Glutamatergic neuron (in vitro differentiated cells): Measurements from ENCODE around the gene LPIN2. TPM values are rescaled to one million over a fixed set of nuclear protein-coding genes. Genes with fewer than 3 reads are reported as not detected.

Experiments
- DNase-seq: peaks from one replicate; pipeline ENCODE4 v3.0.0; 2022
- H3K27ac Mint-ChIP-seq: one replicate; pipeline ENCODE4 v1.8.0; 2020; ENCODE audit warnings: mild to moderate bottlenecking, mixed read lengths, inconsistent platforms; ENCODE audit not compliant: unreplicated experiment
- H3K27me3 Mint-ChIP-seq: one replicate; pipeline ENCODE4 v1.8.0; 2020; ENCODE audit warnings: mild to moderate bottlenecking, moderate library complexity, mixed read lengths, inconsistent platforms; ENCODE audit not compliant: unreplicated experiment
- H3K36me3 Mint-ChIP-seq: one replicate; pipeline ENCODE4 v1.8.0; 2020; ENCODE audit warnings: mild to moderate bottlenecking, mixed read lengths, inconsistent platforms; ENCODE audit not compliant: unreplicated experiment
- H3K4me1 Mint-ChIP-seq: one replicate; pipeline ENCODE4 v1.8.0; 2020; ENCODE audit warnings: mild to moderate bottlenecking, low read depth, mixed read lengths, inconsistent platforms; ENCODE audit not compliant: unreplicated experiment
- H3K4me3 Mint-ChIP-seq: one replicate; pipeline ENCODE4 v1.8.0; 2020; ENCODE audit warnings: mild to moderate bottlenecking, mixed read lengths, inconsistent platforms; ENCODE audit not compliant: unreplicated experiment
- H3K9me3 Mint-ChIP-seq: one replicate; pipeline ENCODE4 v1.8.0; 2020; ENCODE audit warnings: mild to moderate bottlenecking, moderate library complexity, mixed read lengths, inconsistent platforms; ENCODE audit not compliant: unreplicated experiment
- CTCF ChIP-seq: fragments of 200-600 bp; sonication (generic); IDR thresholded peaks from one replicate; pipeline ENCODE4 v1.5.0; 2021; ENCODE audit not compliant: partially characterized antibody, unreplicated experiment
- total RNA-seq: library from RNA; stranded (reverse); fragmentation: NEBNext Ultra II Directional; extraction: Animal tissue kit (Norgen Biotek cat#: 25700); gene quantifications from one replicate; pipeline ENCODE4 v1.2.1, GENCODE V29; 2021; ENCODE audit not compliant: unreplicated experiment

Gene LPIN2
- total RNA-seq, 1 donor from 2014 or later = 7.6 TPM

GRCh38 chr18:2990956-2991640, 21.8 kb downstream of the LPIN2 start:
- peaks cover 4% of the 10 kb centered on the region for H3K27me3 Mint-ChIP-seq
- no peak for DNase-seq
- H3K27ac Mint-ChIP-seq = no peak overlapping the region
- H3K4me1 Mint-ChIP-seq = no peaks in the 10 kb centered on the region
- H3K4me3 Mint-ChIP-seq = no peak overlapping the region
- no peak for TF ChIP-seq CTCF
- no peaks in the 10 kb centered on the region for H3K36me3 Mint-ChIP-seq
- no peaks in the 10 kb centered on the region for H3K9me3 Mint-ChIP-seq

- DNase-seq = no peak
Observed at GRCh38 chr18:2987876-2988790, 24.8 kb downstream of the LPIN2 start.

GRCh38 chr18:2986150-2986865, 26.6 kb downstream of the LPIN2 start:
- H3K9me3 Mint-ChIP-seq = no peaks in the 10 kb centered on the region
- no peak overlapping the region for H3K4me3 Mint-ChIP-seq
- peaks cover 1% of the 10 kb centered on the region for H3K27me3 Mint-ChIP-seq
- TF ChIP-seq CTCF = no peak
- H3K4me1 Mint-ChIP-seq = peaks cover 2% of the 10 kb centered on the region
- H3K27ac Mint-ChIP-seq = no peak overlapping the region
- no peak for DNase-seq
- no peaks in the 10 kb centered on the region for H3K36me3 Mint-ChIP-seq

More at GRCh38 chr18:2987876-2988790, 24.8 kb downstream of the LPIN2 start:
- H3K27ac Mint-ChIP-seq = no peak overlapping the region
- no peak for TF ChIP-seq CTCF
- H3K9me3 Mint-ChIP-seq = no peaks in the 10 kb centered on the region
- H3K4me3 Mint-ChIP-seq = no peak overlapping the region
- peaks cover 1% of the 10 kb centered on the region for H3K27me3 Mint-ChIP-seq
- H3K4me1 Mint-ChIP-seq = no peaks in the 10 kb centered on the region
- no peaks in the 10 kb centered on the region for H3K36me3 Mint-ChIP-seq

- Mint-ChIP-seq H3K36me3 (no peaks in the 10 kb centered on the region), H3K9me3 (no peaks in the 10 kb centered on the region), H3K4me1 (peaks cover 2% of the 10 kb centered on the region), H3K27ac (no peak overlapping the region), H3K27me3 (peaks cover 1% of the 10 kb centered on the region), H3K4me3 (no peak overlapping the region)
- no peak for DNase-seq
- peak; percentile 66 for TF ChIP-seq CTCF
Observed at GRCh38 chr18:2985628-2986027, 27.3 kb downstream of the LPIN2 start.
